GM12878 (cell line): ENCODE data around the gene NRXN3.

Source experiments
- NFYB ChIP-seq: IDR thresholded peaks from 2 replicates; pipeline ENCODE4 v1.6.1; 2011; ENCODE audit warnings: low read depth, mild to moderate bottlenecking, low read length, improper control_type of control experiment, moderate library complexity; ENCODE audit not compliant: insufficient read depth
- RFX5 ChIP-seq: IDR thresholded peaks from 2 replicates; pipeline ENCODE4 v1.6.1; 2011; ENCODE audit warnings: low read depth, low read length, improper control_type of control experiment
- SKIL ChIP-seq: fragments of 450-650 bp; IDR thresholded peaks from 2 replicates; pipeline ENCODE4 v1.6.1; 2017; ENCODE audit warnings: mild to moderate bottlenecking, low read depth, inconsistent platforms; ENCODE audit not compliant: poor library complexity, severe bottlenecking
- SRF ChIP-seq, 2 experiments: IDR thresholded peaks; 2 replicates each; pipeline ENCODE4 v1.6.1; 2011; ENCODE audit warnings: low read depth in 2 of 2, low read length in 2 of 2, mild to moderate bottlenecking in 1 of 2, moderate library complexity in 1 of 2
- TF ChIP-seq, protein P1 (sequence below), 3 experiments: IDR thresholded peaks in 2 of 3; conservative IDR thresholded peaks in 1 of 3; 2 replicates each; pipeline ENCODE4 v1.5.1; 2011; ENCODE audit warnings: low read depth in 3 of 3, low read length in 3 of 3, mild to moderate bottlenecking in 3 of 3, control low read depth in 2 of 3, moderate library complexity in 2 of 3, inconsistent platforms in 1 of 3, mixed read lengths in 1 of 3; ENCODE audit not compliant: control insufficient read depth in 2 of 3, insufficient read depth in 1 of 3; ENCODE audit errors: extremely low read depth in 1 of 3

DNA sequence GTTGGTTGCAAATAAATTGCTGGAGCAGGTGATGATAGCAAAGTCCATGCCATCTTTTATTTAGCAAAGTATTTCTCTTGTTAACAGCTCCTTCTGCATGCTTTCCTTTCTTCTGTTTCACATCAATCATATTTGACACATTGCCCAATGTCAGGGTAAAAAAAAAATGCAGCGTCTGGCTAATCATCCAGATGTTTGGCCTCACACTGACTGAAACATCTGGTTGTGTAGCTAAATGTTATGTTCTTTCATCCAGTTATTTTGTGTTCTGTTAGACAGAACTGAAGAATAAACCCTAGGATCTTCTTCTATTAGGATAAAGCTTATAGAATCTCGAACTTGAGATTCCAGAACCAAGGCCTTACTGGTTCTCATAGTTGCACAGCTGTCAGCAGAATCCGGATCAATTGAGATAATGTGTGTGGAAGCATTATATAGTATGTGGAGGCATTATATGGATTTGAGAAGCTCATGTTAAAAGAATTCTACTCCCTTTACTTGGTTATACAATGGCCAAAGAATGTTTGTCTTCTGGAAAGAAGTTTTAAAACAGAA lies 1182.0 kb downstream of the NRXN3 start:
- TF ChIP-seq SRF (IDR thresholded peaks at IDR 0.05; ENCODE audit: low read depth in 2 of 2, low read length in 2 of 2): no peak
- TF ChIP-seq, protein P1, sequence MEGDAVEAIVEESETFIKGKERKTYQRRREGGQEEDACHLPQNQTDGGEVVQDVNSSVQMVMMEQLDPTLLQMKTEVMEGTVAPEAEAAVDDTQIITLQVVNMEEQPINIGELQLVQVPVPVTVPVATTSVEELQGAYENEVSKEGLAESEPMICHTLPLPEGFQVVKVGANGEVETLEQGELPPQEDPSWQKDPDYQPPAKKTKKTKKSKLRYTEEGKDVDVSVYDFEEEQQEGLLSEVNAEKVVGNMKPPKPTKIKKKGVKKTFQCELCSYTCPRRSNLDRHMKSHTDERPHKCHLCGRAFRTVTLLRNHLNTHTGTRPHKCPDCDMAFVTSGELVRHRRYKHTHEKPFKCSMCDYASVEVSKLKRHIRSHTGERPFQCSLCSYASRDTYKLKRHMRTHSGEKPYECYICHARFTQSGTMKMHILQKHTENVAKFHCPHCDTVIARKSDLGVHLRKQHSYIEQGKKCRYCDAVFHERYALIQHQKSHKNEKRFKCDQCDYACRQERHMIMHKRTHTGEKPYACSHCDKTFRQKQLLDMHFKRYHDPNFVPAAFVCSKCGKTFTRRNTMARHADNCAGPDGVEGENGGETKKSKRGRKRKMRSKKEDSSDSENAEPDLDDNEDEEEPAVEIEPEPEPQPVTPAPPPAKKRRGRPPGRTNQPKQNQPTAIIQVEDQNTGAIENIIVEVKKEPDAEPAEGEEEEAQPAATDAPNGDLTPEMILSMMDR (IDR thresholded peaks at IDR 0.05 in 2 of 3, conservative IDR thresholded peaks at IDR 0.05 in 1 of 3; ENCODE audit: control insufficient read depth in 2 of 3, extremely low read depth in 1 of 3, insufficient read depth in 1 of 3, low read depth in 3 of 3, low read length in 3 of 3): no peak
- no peak for TF ChIP-seq RFX5
- no peak for TF ChIP-seq SKIL
- TF ChIP-seq NFYB: no peak
